AML-193 (cell line): ENCODE measurements around the gene KCNH2.

Experiments
- DNase-seq, 2 experiments: peaks; one replicate each; lab custom pipeline; 2025; lab: John Stamatoyannopoulos, UW

KCNH2 gene

GRCh38 chr7:150959739-150960734, 18.1 kb downstream of the KCNH2 start:
- DNase-seq: no peak

DNA sequence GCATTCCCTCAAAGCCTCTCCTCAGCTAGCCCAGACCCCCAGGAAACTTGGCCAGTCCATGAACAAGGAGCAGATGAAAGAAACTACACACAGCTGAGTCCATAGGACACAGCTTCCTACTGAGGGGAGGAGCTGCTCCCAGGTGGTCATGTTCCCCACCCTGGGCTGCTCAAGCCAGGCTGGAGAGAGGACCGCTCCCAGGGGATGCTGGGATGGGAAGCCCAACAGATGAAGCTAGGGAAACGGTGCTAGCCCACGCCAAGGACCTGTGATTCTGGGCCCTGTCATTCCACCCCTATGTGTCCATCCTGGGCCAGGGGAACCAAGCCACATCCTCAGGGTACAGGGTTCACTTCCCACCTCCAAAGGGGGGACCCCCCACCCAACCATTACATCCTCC, 19.0 kb downstream of the KCNH2 start:
- no peak for DNase-seq

GRCh38 chr7:150958597-150958996, 19.5 kb downstream of the KCNH2 start:
- no peak for DNase-seq

DNA sequence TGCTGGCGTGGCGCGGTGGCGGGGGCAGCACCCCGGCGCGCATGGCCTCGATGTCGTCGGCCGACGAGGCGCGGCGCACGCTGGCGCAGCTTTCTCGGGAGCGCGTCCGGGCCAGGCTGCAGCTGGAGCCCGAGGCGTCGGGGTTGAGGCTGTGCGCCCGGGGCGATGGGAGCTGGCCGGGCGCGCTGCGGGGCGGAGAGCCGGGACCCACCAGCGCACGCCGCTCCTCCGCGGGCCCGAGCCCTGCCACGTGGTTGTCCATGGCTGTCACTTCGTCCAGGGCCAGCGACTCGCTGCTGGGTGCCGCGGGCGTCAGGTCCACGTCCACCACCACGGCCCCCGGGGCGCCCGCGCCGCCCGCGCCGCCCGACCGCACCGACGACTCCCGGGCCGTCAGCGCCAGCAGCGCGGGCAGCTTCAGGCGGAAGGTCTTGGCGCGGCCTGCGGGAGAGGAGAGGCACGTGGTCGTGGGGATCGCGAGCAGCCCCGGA, 20.0 kb downstream of the KCNH2 start:
- DNase-seq: no peak

- no peak for DNase-seq
Observed at GRCh38 chr7:150957133-150958020, 20.7 kb downstream of the KCNH2 start.

- DNase-seq: no peak
Observed at GRCh38 chr7:150956395-150957132, 21.6 kb downstream of the KCNH2 start.

DNA sequence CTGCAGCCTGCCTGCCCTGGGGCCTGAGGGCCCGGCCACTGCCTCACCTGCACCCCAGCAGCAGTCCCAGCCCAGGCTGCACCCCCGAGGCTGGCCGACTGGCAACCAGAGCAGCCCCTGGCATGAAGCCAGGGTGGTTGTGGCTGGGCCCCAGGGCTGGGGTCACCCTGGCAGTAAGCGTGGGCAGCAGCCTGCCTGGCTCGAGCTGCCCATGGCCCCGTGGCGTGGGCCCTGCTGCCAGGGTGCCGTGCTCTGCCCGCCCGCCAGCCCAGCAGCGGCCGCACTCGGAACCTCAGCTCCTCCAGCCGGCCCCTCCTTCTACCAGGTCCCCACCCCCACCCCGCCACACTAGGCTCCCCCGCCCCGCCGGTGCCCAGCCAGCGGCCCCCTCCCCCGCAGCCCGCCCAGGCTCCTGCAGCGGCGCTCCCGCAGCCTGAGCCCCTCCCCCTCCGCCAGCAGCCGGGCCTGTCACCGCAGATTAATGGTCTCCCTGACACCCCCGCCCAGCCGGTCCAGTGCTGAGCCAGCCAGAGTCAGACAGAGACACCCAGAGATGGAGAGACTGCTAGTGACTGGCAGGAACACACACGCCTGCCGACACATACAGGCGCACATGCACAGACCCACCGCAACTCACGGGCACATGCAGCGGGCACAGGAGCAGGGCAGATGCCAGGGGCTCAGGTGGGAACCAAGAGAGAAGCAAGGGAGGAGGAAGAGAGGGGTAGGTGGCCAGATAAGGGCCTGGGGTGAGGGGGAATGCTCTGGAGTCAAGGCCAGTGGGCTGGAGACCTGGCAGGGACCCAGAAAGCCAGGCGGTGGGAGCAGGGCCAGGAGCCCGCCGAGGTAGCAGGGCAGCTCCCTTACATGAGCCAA, 22.4 kb downstream of the KCNH2 start:
- no peak for DNase-seq

- DNase-seq: no peak
Observed at GRCh38 chr7:150954986-150955518, 23.1 kb downstream of the KCNH2 start.

GRCh38 chr7:150954201-150954985, 23.7 kb downstream of the KCNH2 start:
- DNase-seq: no peak

GRCh38 chr7:150953061-150953997, 24.8 kb downstream of the KCNH2 start:
- no peak for DNase-seq

- DNase-seq: no peak
Observed at GRCh38 chr7:150952331-150953050, 25.6 kb downstream of the KCNH2 start.

DNA sequence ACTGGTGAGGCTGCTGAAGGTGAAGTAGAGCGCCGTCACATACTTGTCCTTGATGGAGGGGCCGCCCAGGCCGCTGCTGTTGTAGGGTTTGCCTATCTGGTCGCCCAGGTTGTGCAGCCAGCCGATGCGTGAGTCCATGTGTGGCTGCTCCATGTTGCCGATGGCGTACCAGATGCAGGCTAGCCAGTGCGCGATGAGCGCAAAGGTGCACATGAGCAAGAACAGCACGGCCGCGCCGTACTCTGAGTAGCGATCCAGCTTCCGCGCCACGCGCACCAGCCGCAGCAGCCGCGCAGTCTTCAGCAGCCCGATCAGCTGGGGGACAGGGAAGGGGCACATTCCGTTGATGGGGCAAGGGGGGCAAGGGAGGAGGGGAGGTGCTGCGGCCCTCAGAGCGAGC, 26.6 kb downstream of the KCNH2 start:
- no peak for DNase-seq

DNA sequence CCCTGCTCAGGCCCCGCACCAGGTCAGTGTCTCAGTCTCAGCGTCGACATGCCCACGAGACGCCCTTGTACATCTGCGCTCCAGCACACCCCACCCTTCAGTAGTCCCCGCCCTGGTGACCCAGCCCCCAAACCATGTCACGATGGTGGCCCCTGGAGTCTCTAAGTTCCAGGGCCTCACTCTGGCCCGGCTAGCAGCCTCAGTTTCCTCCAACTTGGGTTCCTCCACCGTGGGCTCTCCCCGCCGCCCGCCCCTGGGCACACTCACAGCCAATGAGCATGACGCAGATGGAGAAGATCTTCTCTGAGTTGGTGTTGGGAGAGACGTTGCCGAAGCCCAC, 27.0 kb downstream of the KCNH2 start:
- no peak for DNase-seq

GRCh38 chr7:150950496-150951180, 27.5 kb downstream of the KCNH2 start:
- DNase-seq: no peak

DNA sequence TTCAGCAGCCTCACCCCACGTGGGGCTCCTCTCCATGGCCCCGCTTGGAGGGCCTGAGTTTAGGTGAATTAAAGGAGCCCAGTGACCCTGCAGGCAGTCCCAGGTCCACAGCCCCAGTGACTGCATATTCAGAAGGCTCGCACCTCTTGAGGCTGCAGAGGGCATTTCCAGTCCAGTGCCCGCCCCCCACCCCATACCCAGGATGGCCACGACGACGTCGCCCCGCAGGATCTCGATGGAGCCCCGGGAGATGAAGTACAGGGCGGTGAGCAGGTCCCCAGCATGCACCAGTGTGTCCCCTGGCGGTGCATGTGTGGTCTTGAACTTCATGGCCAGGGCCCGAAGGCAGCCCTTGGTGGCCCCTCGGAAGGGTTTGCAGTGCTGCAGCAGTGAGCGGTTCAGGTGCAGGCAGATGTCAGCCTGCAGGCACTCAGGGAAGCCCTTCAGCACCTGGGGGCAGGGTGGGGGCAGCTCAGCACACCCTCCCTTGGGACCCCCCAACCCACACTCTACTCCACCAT, 28.1 kb downstream of the KCNH2 start:
- no peak for DNase-seq

DNA sequence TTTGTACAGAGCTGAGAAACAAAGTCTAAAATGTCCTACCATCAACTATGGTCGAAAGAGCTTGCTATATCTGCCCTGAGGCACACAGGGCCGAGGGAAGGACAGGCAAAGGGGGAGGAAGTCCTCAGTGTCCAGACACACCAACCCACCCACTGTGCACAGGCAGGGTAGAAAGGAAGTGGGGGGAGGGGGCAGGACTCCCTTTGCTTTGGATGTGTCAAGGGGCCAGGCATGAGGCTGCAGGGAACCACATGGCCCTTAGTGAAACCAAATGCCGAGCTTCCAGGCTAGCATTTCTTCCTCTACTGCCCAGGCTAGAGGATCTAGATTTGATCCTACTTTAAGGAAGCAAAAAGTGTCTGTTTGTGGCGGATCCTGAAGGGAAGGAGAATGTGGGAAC, 28.6 kb downstream of the KCNH2 start:
- DNase-seq: no peak

GRCh38 chr7:150948791-150949251, 29.3 kb downstream of the KCNH2 start:
- DNase-seq: no peak
